ENCODE results near the gene SOS1. TPM values are rescaled to one million over a fixed set of nuclear protein-coding genes. Genes with fewer than 3 reads are reported as not detected.

SOS1 gene
- total RNA-seq, 1 donor from 2014 or later, result 11.7 TPM

DNA sequence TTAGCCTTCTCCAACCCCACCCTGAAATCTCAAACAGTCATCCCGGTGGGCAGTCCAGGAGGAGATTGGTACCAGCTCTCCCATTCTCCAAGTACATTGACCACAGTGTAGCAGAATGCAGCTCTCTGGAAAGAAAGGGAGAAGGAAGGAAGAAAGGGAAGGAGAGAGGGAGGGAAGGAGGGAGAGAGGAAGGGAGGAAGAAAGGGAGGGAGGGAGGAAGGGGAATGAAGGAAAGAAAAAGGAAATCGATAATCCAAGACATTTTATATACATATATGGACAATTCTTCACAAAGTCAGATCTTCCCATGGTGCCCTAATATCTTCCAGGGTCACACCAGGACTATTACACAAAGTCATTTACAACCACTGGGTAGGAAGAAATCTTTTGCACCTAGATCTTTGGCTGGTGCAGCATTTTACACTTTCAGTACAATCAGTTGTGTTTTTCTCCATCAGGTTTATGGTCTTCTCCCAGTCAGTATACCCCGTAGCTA lies 172.4 kb downstream of the SOS1 start:
- no peak for TF ChIP-seq CTCF (conservative IDR thresholded peaks at IDR 0.05; ENCODE audit: low read depth, low read length)
- no peak for DNase-seq (ENCODE audit: low read depth)

GRCh38 chr2:38947241-38948239 lies 173.3 kb downstream of the SOS1 start:
- H3K4me3 ChIP-seq (ENCODE audit: low read depth, low read length), result no peak overlapping the region
- DNase-seq (ENCODE audit: low read depth), result peak; percentile 23
- TF ChIP-seq CTCF (conservative IDR thresholded peaks at IDR 0.05; ENCODE audit: low read depth, low read length), result peak; percentile 89

More for the DNA sequence above, 172.4 kb downstream of the SOS1 start:
- no peak overlapping the region for H3K4me3 ChIP-seq (ENCODE audit: low read depth, low read length)

GRCh38 chr2:38945911-38946310 lies 174.9 kb downstream of the SOS1 start:
- no peak for DNase-seq (ENCODE audit: low read depth)
- H3K4me3 ChIP-seq (ENCODE audit: low read depth, low read length), result no peak overlapping the region
- no peak for TF ChIP-seq CTCF (conservative IDR thresholded peaks at IDR 0.05; ENCODE audit: low read depth, low read length)

DNA sequence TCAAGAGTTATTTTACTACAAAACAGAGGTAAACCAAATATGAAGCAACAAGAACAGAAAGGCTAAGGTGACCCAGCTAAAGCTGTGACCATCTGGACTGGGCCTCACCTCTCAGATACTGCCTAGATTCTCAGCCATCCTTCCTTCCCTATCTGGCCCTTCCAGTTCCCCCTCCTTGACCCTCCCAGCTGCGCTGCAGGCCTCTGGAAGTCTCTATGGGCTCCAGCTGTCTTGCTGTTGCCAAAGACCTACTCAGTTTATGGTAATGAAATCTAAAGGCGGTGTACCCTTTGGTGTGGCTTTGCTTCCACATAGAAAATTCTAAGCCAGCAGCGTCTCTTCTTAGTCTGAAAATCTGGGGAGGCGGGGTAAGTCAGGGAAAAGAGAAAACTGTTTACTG lies 175.5 kb downstream of the SOS1 start:
- DNase-seq (ENCODE audit: low read depth), result no peak
- no peak for TF ChIP-seq CTCF (conservative IDR thresholded peaks at IDR 0.05; ENCODE audit: low read depth, low read length)
- H3K4me3 ChIP-seq (ENCODE audit: low read depth, low read length), result no peak overlapping the region

GRCh38 chr2:38943784-38944183 lies 177.1 kb downstream of the SOS1 start:
- TF ChIP-seq CTCF (conservative IDR thresholded peaks at IDR 0.05; ENCODE audit: low read depth, low read length), result no peak
- no peak overlapping the region for H3K4me3 ChIP-seq (ENCODE audit: low read depth, low read length)
- no peak for DNase-seq (ENCODE audit: low read depth)

- no peak for DNase-seq (ENCODE audit: low read depth)
- no peak for TF ChIP-seq CTCF (conservative IDR thresholded peaks at IDR 0.05; ENCODE audit: low read depth, low read length)
- H3K4me3 ChIP-seq (ENCODE audit: low read depth, low read length), result no peak overlapping the region
Measured at GRCh38 chr2:38940746-38941145, 180.1 kb downstream of the SOS1 start.
